GM23338 (cell line): ENCODE results near the gene SLC25A34. TPM values are rescaled to one million over a fixed set of nuclear protein-coding genes. Genes with fewer than 3 reads are reported as not detected.

Experiments
- ATAC-seq: fragments of 200-7000 bp; cut with Tn5 transposase; 3 replicates; pipeline ENCODE4 v1.9.1; 2020
- DNase-seq: peaks from one replicate; pipeline ENCODE4 v3.0.0-alpha.2; 2015; ENCODE audit warnings: low spot score
- H2AFZ ChIP-seq: fragments of 200-600 bp; sonication (generic); 2 replicates; pipeline ENCODE4 v1.8.0; 2016; ENCODE audit warnings: antibody characterized with exemption, mild to moderate bottlenecking, moderate library complexity
- H3F3A ChIP-seq: fragments of 200-600 bp; sonication (generic); replicated peaks from 2 replicates; pipeline ENCODE4 v1.8.0; 2017; ENCODE audit warnings: antibody characterized with exemption, mixed run types, low read depth
- H3K27ac ChIP-seq: fragments of 200-600 bp; sonication (generic); 2 replicates; pipeline ENCODE4 v1.6.1; 2016; ENCODE audit warnings: low read depth
- H3K27me3 ChIP-seq: fragments of 200-600 bp; sonication (generic); 2 replicates; pipeline ENCODE4 v1.8.0; 2016; ENCODE audit warnings: mild to moderate bottlenecking, mixed run types, moderate library complexity; ENCODE audit not compliant: insufficient read depth
- H3K36me3 ChIP-seq: fragments of 200-600 bp; sonication (generic); 2 replicates; pipeline ENCODE4 v1.8.0; 2016; ENCODE audit warnings: mild to moderate bottlenecking; ENCODE audit not compliant: insufficient read depth
- H3K4me1 ChIP-seq: fragments of 200-600 bp; sonication (generic); 2 replicates; pipeline ENCODE4 v1.8.0; 2016; ENCODE audit warnings: mild to moderate bottlenecking, moderate library complexity; ENCODE audit not compliant: insufficient read depth
- H3K4me2 ChIP-seq: fragments of 200-600 bp; sonication (generic); 2 replicates; pipeline ENCODE4 v1.7.1; 2017; ENCODE audit warnings: mixed run types
- H3K4me3 ChIP-seq: fragments of 200-600 bp; sonication (generic); 2 replicates; pipeline ENCODE4 v1.6.1; 2016; ENCODE audit warnings: mixed run types
- H3K79me2 ChIP-seq: fragments of 200-600 bp; sonication (generic); replicated peaks from 2 replicates; pipeline ENCODE4 v1.8.0; 2017; ENCODE audit warnings: mild to moderate bottlenecking; ENCODE audit not compliant: insufficient read depth
- H3K9me2 ChIP-seq: fragments of 200-600 bp; sonication (generic); 2 replicates; pipeline ENCODE4 v1.8.0; 2017; ENCODE audit not compliant: insufficient read depth
- H4K20me1 ChIP-seq: fragments of 200-600 bp; sonication (generic); replicated peaks from 2 replicates; pipeline ENCODE4 v1.8.0; 2017; ENCODE audit warnings: mild to moderate bottlenecking; ENCODE audit not compliant: insufficient read depth
- H3K27ac Mint-ChIP-seq: 2 replicates; pipeline ENCODE4 v1.8.0; 2020; ENCODE audit warnings: inconsistent platforms, mild to moderate bottlenecking, moderate library complexity, mixed read lengths
- H3K27me3 Mint-ChIP-seq: 3 replicates; pipeline ENCODE4 v1.8.0; 2022; ENCODE audit warnings: low read depth, mild to moderate bottlenecking, moderate library complexity, mixed read lengths, inconsistent platforms; ENCODE audit not compliant: insufficient read depth, poor library complexity
- H3K36me3 Mint-ChIP-seq: 3 replicates; pipeline ENCODE4 v1.8.0; 2021; ENCODE audit warnings: low read depth, mild to moderate bottlenecking, inconsistent platforms, moderate library complexity, mixed read lengths
- H3K4me1 Mint-ChIP-seq: 3 replicates; pipeline ENCODE4 v1.8.0; 2020; ENCODE audit warnings: mild to moderate bottlenecking, inconsistent platforms, mixed read lengths
- H3K4me3 Mint-ChIP-seq: 3 replicates; pipeline ENCODE4 v1.8.0; 2021; ENCODE audit warnings: moderate library complexity, mild to moderate bottlenecking, inconsistent platforms, mixed read lengths
- H3K9me3 Mint-ChIP-seq: 3 replicates; pipeline ENCODE4 v1.8.0; 2020; ENCODE audit warnings: moderate library complexity, mild to moderate bottlenecking, inconsistent platforms, mixed read lengths
- CREB1 ChIP-seq: fragments of 250-450 bp; sonication (Bioruptor Pico); IDR thresholded peaks from 2 replicates; pipeline ENCODE4 v1.5.0; 2020; ENCODE audit warnings: low read depth, mild to moderate bottlenecking, moderate library complexity
- EZH2 ChIP-seq: fragments of 200-600 bp; sonication (generic); IDR thresholded peaks from one replicate; pipeline ENCODE4 v1.8.0; 2017; ENCODE audit warnings: antibody characterized with exemption, mild to moderate bottlenecking, low read depth; ENCODE audit not compliant: unreplicated experiment
- EZH2phosphoT487 ChIP-seq: fragments of 200-600 bp; sonication (generic); IDR thresholded peaks from one replicate; pipeline ENCODE4 v1.8.1; 2018; ENCODE audit warnings: antibody characterized with exemption; ENCODE audit not compliant: unreplicated experiment
- JUNB ChIP-seq: IDR thresholded peaks from one replicate; pipeline ENCODE4 v1.6.1; 2016; ENCODE audit warnings: antibody characterized with exemption; ENCODE audit not compliant: unreplicated experiment
- POLR2AphosphoS5 ChIP-seq: IDR thresholded peaks from 2 replicates; pipeline ENCODE4 v1.6.1; 2016; ENCODE audit warnings: antibody characterized with exemption, low read depth
- STAT1 ChIP-seq: IDR thresholded peaks from one replicate; pipeline ENCODE4 v1.6.1; 2016; ENCODE audit warnings: antibody characterized with exemption; ENCODE audit not compliant: unreplicated experiment
- ZNF114 ChIP-seq: fragments of 250-450 bp; sonication (Bioruptor Pico); IDR thresholded peaks from 2 replicates; pipeline ENCODE4 v1.5.0; 2020; ENCODE audit warnings: mild to moderate bottlenecking, moderate library complexity
- polyA plus RNA-seq: library from polyadenylated mRNA; unstranded; fragments of >200 nt; fragmentation: Nextera tagmentation; extraction: Ambion mirVana; gene quantifications from 2 replicates; pipeline ENCODE4 v1.2.1, GENCODE V29; 2016
- total RNA-seq: library from RNA; depleted of rRNA; stranded (reverse); fragments of >200 nt; shearing (Covaris generic); gene quantifications from 2 replicates; pipeline ENCODE4 v1.2.3, GENCODE V29; 2014
- TF ChIP-seq, protein P1 (sequence below): fragments of 250-450 bp; sonication (Bioruptor Pico); IDR thresholded peaks from 2 replicates; pipeline ENCODE4 v1.5.0; 2020; ENCODE audit warnings: mild to moderate bottlenecking, moderate library complexity
- TF ChIP-seq, protein P2 (sequence below): IDR thresholded peaks from 2 replicates; pipeline ENCODE4 v1.6.1; 2016; ENCODE audit warnings: antibody characterized with exemption

The SLC25A34 gene
- total and polyA plus RNA-seq, 2 experiments from 2014 or later = 0.11 to 3.5 TPM

DNA sequence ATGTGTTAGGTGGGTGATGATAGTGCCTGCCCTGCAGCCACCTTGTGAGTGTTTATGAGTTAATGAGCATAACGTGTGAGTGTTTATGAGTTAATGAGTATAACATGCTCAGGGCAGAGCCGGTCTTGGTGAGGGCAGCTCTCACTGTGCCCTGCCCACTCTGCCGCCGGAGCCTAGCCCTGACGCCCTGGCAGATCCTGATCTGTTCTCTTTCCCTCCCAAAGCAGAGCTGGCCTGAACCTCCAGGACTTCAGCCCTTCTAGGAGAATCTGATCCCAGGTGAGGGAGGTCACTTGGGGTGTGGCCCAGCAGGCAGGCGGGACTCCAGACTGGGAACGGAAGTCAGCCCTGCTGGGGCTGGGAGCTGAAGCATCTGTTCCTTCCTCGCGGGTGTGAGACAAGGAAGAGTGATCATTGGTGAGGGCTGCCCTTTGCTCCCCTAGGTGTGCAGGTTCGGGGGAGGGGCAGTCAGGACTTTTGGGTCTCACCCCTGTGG, 28.3 kb downstream of the SLC25A34 start (continued):
- TF ChIP-seq EZH2phosphoT487 = no peak

DNA sequence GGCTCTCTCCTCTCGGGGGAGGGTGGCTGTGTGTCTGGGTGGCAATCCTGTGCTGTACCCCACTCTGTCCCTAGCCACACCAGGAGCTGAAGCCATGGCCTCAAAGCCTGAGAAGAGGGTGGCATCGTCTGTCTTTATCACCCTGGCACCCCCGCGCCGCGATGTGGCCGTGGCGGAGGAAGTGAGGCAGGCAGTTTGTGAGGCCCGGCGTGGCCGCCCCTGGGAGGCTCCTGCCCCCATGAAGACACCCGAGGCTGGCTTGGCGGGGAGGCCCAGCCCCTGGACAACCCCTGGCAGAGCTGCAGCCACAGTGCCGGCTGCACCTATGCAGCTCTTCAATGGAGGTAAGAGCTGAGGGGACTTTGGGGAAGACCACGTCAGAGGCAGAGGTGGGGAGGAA, 28.8 kb downstream of the SLC25A34 start:
- DNase-seq (no peak), ATAC-seq (no peak)
- Histone ChIP-seq H3K4me1 (peaks cover 16% of the 10 kb centered on the region), H3K4me3 (no peak overlapping the region), H2AFZ (no peak overlapping the region), H3K79me2 (peaks cover 49% of the 10 kb centered on the region), H3K9me2 (no peaks in the 10 kb centered on the region), H4K20me1 (peaks cover 34% of the 10 kb centered on the region), H3K27ac (no peak overlapping the region), H3K27me3 (no peaks in the 10 kb centered on the region), H3K4me2 (no peak overlapping the region), H3F3A (0 out of 2 replicates have a peak, but pooled peaks cover 8% of the 10 kb centered on the region), H3K36me3 (peaks cover 32% of the 10 kb centered on the region)
- H3K36me3 Mint-ChIP-seq = peaks cover 69% of the 10 kb centered on the region
- H3K27me3 Mint-ChIP-seq = peaks cover 16% of the 10 kb centered on the region
- no peaks in the 10 kb centered on the region; the same call in 2 of the 3 replicates for H3K9me3 Mint-ChIP-seq
- peaks cover 26% of the 10 kb centered on the region for H3K4me1 Mint-ChIP-seq
- no peak for TF ChIP-seq CREB1 (CRISPR knock-in tag)
- no peak for TF ChIP-seq STAT1
- no peak for TF ChIP-seq EZH2
- TF ChIP-seq JUNB = no peak
- TF ChIP-seq, protein P1, sequence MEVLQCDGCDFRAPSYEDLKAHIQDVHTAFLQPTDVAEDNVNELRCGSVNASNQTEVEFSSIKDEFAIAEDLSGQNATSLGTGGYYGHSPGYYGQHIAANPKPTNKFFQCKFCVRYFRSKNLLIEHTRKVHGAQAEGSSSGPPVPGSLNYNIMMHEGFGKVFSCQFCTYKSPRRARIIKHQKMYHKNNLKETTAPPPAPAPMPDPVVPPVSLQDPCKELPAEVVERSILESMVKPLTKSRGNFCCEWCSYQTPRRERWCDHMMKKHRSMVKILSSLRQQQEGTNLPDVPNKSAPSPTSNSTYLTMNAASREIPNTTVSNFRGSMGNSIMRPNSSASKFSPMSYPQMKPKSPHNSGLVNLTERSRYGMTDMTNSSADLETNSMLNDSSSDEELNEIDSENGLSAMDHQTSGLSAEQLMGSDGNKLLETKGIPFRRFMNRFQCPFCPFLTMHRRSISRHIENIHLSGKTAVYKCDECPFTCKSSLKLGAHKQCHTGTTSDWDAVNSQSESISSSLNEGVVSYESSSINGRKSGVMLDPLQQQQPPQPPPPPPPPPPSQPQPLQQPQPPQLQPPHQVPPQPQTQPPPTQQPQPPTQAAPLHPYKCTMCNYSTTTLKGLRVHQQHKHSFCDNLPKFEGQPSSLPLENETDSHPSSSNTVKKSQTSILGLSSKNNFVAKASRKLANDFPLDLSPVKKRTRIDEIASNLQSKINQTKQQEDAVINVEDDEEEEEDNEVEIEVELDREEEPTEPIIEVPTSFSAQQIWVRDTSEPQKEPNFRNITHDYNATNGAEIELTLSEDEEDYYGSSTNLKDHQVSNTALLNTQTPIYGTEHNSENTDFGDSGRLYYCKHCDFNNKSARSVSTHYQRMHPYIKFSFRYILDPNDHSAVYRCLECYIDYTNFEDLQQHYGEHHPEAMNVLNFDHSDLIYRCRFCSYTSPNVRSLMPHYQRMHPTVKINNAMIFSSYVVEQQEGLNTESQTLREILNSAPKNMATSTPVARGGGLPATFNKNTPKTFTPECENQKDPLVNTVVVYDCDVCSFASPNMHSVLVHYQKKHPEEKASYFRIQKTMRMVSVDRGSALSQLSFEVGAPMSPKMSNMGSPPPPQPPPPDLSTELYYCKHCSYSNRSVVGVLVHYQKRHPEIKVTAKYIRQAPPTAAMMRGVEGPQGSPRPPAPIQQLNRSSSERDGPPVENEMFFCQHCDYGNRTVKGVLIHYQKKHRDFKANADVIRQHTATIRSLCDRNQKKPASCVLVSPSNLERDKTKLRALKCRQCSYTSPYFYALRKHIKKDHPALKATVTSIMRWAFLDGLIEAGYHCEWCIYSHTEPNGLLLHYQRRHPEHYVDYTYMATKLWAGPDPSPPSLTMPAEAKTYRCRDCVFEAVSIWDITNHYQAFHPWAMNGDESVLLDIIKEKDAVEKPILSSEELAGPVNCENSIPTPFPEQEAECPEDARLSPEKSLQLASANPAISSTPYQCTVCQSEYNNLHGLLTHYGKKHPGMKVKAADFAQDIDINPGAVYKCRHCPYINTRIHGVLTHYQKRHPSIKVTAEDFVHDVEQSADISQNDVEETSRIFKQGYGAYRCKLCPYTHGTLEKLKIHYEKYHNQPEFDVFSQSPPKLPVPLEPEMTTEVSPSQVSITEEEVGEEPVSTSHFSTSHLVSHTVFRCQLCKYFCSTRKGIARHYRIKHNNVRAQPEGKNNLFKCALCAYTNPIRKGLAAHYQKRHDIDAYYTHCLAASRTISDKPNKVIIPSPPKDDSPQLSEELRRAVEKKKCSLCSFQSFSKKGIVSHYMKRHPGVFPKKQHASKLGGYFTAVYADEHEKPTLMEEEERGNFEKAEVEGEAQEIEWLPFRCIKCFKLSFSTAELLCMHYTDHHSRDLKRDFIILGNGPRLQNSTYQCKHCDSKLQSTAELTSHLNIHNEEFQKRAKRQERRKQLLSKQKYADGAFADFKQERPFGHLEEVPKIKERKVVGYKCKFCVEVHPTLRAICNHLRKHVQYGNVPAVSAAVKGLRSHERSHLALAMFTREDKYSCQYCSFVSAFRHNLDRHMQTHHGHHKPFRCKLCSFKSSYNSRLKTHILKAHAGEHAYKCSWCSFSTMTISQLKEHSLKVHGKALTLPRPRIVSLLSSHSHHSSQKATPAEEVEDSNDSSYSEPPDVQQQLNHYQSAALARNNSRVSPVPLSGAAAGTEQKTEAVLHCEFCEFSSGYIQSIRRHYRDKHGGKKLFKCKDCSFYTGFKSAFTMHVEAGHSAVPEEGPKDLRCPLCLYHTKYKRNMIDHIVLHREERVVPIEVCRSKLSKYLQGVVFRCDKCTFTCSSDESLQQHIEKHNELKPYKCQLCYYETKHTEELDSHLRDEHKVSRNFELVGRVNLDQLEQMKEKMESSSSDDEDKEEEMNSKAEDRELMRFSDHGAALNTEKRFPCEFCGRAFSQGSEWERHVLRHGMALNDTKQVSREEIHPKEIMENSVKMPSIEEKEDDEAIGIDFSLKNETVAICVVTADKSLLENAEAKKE (CRISPR knock-in tag) = no peak
- no peak for TF ChIP-seq EZH2phosphoT487
- TF ChIP-seq, protein P2, sequence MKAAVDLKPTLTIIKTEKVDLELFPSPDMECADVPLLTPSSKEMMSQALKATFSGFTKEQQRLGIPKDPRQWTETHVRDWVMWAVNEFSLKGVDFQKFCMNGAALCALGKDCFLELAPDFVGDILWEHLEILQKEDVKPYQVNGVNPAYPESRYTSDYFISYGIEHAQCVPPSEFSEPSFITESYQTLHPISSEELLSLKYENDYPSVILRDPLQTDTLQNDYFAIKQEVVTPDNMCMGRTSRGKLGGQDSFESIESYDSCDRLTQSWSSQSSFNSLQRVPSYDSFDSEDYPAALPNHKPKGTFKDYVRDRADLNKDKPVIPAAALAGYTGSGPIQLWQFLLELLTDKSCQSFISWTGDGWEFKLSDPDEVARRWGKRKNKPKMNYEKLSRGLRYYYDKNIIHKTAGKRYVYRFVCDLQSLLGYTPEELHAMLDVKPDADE = no peak
- no peak for TF ChIP-seq ZNF114 (CRISPR knock-in tag)
- no peak for TF ChIP-seq POLR2AphosphoS5
- peak overlapping the region; percentile 44; the same call in 1 of the 2 replicates for H3K27ac Mint-ChIP-seq
- no peak overlapping the region for H3K4me3 Mint-ChIP-seq
